GM19372 (cell line): ENCODE measurements around the gene PACS2.

Source experiments
- ATAC-seq: cut with Tn5 transposase; IDR thresholded peaks from one replicate; pipeline ENCODE4 v1.9.1; 2021; ENCODE audit warnings: mild to moderate bottlenecking, low read depth, moderate library complexity; ENCODE audit not compliant: unreplicated experiment

PACS2 gene

DNA sequence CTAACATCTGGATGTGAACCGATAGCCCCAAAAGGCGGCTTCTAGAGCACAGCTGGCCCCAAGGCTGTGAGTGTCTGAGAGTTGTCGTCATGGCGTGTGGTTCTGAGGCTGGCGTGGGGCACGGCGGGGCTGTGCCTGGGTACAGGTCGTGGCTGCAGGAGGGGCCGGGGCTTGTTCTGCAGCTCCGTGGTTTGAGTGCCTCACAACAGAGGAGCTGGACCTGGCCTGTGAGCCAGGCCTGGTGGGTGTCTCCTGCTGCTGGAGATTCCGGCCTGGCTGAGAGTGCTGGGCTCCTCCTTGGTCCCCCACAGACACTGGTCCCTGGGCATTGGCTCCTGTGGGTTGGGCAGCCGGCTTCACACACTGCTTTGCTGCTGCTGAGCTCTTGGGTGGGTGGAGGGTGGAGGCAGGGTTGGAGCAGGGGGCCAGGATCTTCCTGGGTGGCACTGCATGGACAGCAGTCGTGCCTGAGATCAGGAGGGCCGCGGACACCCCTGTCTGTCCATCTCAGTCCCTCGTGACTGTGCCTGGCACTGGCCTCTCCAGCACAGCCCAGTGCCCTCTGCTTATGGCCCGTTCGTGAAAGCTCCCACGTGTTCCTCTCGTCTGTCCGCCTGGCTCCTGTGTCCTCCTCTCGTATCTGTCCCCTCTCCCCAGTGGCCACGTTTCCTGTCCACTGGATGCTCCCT is 52.0 kb downstream of the PACS2 start:
- ATAC-seq: no peak

DNA sequence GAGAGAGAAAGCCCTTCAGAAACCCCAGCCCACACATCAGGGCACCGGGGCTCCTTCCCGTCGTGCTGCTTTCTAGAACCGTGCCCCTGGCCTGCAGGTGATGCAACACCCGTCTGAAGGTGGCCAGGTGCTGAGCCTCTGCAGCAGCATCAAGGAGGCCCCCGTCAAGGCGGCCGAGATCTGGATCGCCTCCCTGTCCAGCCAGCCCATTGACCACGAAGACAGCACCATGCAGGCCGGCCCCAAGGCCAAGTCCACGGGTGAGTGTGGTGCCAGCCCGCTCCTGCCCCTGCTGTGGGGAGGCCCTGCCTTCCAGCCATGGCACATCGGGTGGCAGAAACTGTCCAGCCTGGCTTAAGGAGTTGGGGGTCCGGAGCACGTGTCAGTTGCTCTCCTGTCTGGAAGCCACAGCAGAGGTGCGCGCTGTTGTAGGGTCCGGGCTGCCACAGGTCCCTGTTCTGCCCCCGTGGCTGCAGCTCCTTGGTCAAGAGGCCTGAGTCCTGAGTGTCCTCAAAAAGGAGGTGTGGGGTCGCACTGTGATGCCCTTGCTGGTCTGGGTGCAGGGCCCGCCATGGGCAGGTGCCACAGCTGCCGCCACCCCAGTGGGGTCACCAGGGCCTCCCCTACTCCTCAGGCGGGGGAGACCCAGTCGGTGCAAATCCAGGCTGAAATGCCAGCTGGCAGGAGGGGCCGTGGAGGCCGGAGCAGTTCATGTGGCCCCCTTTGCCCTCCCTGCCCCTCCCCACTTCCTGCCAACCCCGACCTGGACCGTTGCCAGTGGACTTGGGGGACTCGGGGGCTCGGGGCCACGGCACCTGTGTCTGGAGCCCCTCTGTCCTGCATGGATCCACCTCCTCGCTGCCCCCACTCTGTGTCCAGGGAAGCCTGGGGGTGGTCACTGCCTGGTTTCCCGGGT is 52.8 kb downstream of the PACS2 start:
- no peak for ATAC-seq

DNA sequence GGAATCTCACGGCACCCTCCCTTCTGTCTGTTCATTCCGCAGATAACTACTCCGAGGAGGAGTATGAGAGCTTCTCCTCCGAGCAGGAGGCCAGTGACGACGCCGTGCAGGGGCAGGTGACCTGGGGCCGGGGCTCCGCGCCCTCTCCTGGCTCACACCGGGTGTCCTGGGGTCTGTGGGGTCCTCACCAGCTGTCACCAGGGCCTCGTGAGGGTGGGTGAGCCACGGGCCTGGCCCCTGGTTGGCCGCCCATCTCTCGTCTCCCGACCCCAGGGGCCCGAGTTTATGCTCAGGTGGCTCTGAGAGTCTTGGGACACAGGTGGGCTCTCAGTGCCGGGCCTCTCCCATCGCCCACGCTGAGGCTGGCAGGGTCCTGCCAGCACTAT is 53.5 kb downstream of the PACS2 start:
- ATAC-seq: no peak

DNA sequence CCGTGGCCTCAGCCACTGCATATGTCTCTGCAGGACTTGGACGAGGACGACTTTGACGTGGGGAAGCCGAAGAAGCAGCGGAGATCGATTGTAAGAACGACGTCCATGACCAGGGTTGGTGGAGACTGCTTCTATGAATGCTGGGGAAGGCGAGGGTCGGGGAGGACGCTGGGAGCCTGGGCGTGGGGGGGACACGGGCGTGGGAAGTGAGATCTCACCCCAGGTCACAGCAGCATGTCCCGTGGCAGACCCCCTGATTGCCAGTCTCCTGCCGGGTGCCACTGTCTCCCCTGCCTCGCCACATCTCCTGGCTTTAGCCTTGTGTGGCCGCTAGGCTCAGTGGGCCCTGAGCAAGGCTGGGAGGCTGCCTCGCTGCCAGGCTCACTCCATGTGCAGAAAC is 53.9 kb downstream of the PACS2 start:
- ATAC-seq: no peak

DNA sequence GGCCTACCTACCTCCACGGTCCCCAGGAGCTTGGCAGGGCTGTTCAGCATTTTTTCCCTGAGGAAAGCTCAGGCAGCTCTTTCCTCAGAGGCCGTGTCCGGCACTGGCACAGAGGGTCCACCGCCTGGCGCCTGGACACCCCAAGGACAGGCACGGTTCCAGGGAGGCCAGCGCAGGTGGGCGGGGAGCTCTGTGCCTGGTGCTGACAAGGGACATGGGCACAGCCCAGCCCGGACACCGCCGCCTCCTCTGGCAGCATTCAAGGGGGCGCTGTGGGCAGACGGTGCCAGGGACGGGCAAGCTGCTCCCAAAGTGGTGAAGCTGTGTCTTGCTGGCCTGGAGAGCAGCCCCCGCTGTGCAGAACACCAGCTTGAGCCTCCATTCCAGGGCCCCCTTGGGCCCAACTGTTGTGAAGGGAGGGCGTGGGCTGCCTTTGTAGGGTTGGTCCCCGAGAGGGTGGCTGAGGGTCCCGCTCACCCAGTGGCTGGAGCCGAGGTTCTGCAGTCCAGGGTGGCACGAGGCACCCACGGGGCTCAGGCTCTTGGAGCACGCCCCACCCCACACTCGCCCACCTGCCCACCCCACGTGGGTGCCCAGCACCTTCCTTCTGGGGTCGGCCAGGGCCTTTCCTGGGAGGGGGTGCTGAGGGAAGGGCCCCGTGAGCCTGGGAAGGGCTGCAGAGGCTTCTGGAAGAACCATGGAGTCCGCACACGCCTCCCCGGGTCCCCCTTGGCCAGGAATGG is 54.5 kb downstream of the PACS2 start:
- no peak for ATAC-seq

DNA sequence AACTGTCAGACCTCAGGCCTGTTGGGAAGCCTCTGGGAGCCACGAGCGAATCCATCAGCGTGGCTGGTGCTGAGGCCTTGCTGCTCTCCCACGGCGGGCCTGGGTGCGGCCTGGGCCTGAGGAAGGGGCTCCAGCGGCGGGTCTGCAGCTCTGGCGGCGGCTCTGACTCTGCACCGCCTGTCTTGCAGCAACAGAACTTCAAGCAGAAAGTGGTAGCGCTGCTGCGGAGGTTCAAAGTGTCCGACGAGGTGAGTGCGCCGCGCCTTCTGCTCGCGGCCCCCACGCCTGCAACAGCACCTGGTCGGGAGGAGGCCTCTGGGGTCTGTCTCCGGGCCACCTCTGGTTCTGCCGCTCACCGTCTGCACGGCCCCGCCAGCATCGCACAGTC is 55.1 kb downstream of the PACS2 start:
- ATAC-seq: no peak

DNA sequence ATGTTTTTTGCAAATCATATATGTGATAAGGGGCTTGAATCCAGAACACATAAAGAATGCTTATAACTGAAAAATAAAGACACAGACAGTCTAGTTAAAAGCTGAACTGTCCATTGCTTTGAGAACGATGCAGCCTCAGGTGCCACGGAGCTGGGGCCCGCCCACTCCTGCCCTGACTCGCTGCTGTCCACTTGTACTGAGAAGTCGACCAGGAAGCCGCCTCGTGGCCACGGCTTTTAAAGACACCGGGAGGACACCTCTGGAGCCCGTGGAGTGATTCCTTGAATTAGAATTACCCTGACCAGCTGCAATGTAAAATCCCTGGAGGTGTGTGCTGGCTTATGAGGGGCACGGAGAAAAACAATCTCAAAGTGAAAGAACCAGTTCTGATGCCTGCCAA is 59.8 kb downstream of the PACS2 start:
- ATAC-seq: no peak

DNA sequence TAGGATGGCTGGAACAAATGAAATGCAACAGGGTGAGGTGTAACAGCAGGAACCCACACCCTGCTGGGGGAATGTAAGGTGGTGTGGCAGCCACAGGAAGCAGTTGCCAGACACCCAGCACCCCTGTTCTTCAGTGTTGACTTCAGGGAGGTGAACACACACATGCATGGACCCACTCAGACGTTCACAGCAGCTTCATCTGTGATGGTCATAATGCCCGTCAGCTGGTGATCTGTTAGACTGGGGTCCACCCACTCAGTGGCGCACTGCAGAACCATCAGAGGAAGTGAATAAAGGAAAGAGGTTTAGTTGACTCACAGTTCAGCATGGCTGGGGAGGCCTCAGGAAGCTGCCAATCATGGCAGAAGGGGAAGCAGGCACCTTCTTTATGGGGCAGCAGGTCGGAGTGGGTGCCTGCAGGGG is 61.1 kb downstream of the PACS2 start:
- no peak for ATAC-seq

DNA sequence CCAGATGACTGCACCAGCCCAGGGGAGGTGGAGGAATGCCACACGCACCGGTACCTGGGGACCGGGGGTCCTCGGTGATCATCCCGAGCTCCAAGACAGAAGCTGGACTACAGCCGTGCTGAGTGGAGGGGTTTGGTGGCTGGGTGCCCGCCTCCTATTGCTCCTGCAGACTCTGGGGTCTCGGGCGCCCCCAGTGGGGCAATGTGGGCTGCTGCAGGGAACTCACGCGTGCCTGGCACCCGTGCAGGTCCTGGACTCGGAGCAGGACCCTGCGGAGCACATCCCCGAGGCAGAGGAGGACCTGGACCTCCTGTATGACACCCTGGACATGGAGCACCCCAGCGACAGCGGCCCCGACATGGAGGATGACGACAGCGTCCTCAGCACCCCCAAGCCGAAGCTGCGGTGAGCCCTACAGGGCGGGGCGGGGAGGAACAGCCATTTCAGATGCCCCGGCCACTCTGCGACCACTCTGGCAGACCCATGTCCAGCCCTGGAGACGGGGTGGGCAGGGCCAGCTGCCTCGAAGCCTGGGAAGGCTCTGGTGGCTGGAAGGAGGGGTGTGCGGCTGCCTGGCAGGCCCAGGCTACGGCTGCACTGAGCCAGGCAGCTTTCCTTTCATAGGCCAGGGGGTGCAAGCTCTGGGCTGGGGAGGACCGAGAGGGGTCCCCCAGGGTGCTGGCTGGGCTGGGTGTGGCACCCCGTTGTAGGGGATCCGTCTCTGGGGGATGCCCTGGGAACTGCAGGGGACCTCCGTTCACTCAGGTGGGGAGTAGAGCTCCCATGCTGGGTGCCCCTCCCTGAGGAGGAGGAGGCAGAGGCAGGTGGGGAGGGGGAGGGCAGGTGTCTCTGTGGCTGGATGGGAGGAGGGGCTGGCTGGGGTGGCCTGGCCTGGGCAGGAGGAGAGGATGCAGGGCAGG is 62.2 kb downstream of the PACS2 start:
- ATAC-seq: no peak

DNA sequence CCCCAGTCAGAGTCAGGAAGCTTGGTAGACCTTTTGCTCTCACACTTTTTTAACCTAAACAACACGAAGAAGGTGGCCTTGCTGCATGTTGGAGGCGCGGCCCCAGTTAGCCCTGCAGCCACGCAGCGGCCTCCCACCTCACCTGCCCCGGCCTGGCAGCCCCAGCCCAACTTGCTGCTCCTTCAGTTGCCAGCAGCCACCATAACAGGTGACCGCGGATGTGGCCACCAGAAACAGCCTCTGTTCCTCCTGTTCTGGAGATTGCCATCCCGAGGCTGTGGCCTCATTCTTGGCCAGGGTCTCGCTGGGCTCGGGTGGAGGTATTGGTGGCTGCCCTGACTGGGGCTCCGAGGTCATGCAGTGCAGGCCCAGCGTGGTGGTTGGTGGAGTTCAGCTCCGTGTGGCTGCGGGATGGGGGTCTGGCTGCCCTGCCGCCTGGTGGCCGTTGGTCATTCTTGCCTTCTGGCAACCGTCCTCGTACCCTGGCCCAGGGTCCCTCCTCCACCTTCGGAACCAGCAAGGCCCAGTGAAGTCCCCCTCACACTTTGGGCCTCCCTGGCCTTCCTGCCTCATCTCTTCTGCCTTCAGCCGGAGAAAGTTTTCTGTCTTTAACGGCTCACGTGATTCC is 63.1 kb downstream of the PACS2 start:
- ATAC-seq: no peak

DNA sequence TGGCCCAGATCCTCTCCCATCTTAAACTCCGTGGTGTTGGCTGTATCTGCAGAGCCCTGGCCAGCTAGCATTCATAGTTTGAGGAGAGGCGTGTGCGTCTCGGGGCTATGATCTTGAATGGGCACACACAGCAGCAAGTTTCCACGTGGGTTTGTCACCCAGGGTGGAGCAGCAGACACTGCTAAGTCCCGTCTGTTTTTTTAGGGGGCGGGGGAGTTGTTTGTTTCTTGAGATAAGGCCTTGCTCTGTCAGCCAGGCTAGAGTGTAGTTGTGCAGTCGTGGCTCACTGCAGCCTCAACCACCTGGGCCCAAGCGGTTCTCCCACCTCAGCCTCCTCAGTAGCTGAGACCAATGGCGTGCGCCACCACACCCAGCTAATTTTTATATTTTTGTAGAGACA is 63.7 kb downstream of the PACS2 start:
- ATAC-seq: no peak

DNA sequence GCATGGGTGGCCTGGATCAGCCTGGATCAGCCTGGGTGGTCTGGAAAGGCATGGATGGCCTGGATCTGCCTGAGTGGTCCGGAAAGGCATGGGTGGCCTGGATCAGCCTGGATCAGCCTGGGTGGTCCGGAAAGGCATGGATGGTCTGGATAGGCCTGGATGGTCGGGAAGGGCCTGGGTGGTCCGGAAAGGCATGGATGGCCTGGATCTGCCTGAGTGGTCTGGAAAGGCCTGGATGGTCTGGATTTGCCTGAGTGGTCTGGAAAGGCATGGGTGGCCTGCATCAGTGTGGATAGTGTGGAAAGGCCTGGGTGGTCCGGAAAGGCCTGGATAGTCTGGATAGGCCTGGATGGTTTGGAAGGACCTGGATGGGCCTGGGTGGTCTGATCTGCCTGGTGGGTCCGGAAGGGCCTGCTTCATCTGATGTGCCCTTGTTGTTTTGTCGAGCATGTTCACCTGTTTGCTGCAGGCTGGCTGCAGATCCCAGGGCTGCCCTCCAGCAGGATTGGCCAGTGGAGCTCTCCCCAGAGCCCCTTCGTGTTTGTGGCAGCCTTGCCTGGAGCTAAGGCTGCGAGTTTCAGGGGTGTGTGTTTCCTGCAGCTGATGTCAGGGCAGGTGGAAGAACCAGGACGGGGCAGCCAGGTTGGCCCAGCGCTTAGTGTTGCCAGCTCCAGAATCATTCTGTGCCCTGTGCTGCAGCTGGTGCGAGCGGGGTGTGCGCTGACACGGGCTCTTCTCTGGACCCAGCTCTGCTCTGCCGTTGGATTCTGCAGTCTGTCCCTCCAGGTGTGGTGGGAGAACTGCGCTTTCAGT is 64.5 kb downstream of the PACS2 start:
- no peak for ATAC-seq

DNA sequence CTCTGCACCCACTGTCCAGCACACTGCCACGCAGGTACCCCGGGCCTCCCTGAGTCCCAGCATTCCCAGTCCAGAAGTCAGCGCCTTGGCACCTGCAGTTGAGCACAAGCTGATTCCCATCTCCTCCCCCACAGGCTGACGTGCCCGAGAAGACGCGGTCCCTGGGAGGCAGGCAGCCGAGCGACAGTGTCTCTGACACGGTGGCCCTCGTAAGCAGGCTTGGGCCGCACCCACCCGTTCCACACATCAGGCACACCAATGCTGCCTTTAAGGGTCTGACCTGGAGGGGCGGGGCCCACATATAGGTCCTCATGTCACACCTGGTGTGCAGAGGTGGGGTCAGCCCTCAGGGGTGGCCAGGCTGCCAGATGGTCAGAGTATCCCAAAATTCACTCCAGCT is 65.4 kb downstream of the PACS2 start:
- ATAC-seq: no peak

DNA sequence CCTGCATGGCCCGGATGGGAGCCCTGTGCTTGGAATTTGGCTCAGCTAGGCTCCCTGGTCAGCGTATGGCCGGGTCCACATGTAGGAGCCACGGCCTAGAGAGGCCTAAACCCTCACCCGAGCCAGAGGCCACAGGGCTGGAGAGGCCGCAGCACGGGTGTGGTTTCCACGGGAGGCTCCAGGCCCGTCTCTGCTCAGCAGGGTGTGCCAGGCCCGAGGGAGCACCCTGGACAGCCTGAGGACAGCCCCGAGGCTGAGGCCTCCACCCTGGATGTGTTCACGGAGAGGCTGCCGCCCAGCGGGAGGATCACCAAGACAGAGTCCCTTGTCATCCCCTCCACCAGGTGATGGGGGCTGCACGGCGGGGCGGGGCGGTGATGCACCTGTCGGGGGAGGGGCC is 66.2 kb downstream of the PACS2 start:
- no peak for ATAC-seq

DNA sequence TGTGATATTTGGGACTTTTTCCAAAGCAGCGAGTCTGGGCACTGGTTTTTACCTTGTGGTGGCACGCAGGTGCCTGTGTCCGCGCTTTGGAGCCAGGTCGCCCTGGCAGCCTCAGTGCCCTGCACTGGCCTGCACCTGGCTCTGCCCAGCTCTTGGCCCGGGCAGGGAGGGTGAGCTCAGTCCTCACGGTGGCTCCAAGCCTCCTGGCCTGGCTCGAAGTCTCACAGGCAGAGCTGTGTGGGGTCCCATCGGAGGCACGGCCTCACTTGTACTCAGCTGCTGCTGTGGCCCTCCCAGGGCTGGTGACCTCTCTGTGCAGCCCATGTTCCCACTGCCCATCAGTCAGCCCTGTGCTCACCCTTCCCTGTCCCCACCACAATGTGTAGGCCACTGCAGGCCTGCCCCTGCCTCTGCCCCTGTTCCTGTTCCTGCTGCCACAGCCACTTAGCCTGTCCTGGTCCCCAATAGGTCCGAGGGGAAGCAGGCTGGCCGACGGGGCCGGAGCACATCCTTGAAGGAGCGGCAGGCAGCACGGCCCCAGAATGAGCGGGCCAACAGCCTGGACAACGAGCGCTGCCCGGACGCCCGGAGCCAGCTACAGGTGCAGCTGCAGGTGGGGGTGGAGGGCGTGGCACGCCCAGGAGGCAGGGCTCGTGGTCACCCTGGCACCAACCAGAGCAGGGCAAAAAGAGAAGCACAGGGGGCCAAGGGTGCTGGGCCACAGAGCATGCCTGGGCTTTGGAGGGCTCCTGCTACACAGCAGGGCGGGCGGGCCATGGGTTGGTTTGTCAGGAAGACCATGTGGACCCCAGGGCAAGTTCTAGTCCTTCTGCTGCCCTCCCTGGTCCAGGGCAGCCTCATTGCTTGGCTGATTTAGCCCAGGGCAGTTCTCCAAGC is 67.1 kb downstream of the PACS2 start:
- ATAC-seq: no peak

DNA sequence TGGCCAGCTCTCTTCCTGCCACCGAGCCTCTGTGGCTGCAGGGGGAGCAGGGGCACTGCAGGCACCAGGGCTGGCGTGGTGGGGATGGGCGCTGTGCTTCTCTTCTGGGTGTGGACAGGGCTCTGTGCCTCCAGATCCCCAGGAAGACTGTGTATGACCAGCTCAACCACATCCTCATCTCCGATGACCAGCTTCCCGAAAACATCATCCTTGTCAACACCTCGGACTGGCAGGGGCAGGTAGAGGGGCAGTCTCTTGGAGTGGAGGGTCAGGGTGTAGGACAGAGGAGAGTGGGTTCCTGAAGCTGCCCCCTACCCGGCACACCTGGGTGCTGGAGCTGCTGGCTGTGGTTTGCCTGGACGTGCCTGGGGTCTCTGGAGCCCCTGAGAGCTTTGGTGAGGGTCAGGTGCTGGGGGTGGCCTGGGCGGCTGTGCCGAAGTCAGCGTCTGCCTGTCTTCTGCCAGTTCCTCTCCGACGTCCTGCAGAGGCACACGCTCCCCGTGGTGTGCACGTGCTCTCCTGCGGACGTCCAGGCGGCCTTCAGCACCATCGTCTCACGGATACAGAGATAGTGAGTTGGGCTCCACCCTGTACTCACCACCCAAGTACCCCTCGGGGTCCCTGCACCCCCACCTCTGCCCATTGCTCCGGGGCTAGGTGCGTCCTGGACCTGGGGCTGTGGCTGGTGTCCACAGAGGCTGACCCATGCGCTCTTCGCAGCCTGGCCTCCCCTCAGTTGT is 68.0 kb downstream of the PACS2 start:
- no peak for ATAC-seq

DNA sequence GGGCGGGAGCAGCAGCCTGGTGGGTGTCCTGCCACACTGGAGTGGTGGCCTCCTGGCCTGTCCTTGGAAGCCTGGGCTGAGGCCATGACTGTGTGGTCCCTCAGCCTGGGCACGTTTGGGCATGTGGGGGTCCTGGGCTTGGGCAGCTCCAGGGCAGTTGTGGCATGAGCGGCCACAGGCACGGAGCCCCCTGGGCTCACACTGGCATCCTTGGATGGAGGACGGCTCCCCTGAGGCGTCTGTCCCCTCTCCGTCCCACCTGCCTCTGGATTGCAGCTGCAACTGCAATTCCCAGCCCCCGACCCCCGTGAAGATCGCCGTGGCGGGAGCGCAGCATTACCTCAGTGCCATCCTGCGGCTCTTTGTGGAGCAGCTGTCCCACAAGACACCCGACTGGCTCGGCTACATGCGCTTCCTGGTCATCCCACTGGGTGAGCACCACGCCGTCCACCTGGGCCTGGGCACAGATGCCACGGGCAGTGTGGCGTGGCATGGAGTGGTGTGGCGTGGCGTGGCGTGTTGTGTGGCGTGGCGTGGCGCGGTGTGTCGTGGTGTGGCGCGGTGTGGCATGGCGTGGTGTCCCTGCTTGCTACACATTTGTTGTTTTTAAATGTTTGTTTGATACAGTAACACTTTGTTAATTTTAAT is 68.7 kb downstream of the PACS2 start:
- no peak for ATAC-seq
